Anterior cingulate cortex (tissue), 58 donors: ENCODE results near the gene CCT6A.
"Not testable (repeated sequence)": the region's sequence is repeated elsewhere in the genome, so short reads cannot be mapped to it uniquely, and the experiment has no call there.

Experiments
- DNase-seq, 58 donors: peaks; one replicate each; lab custom pipeline; 2025; lab: John Stamatoyannopoulos, UW

The CCT6A gene

GRCh38 chr7:56092789-56093531 lies 41.4 kb downstream of the CCT6A start, which contains the start of gene PHKG1:
PHKG1 (minus strand) TSS chr7:56092952; CDS start chr7:56088941, 4,011 bp downstream.
- peak; percentile 9 to 87 (median 72) for DNase-seq

- no peak for DNase-seq
Observed at GRCh38 chr7:56097700-56098099, 46.1 kb downstream of the CCT6A start.

GRCh38 chr7:56098187-56099008 lies 46.8 kb downstream of the CCT6A start:
- DNase-seq, result not testable (repeated sequence)

GRCh38 chr7:56099653-56100052 lies 48.1 kb downstream of the CCT6A start:
- DNase-seq, result no peak

GRCh38 chr7:56104138-56104537 lies 52.6 kb downstream of the CCT6A start:
- not testable (repeated sequence) for DNase-seq

GRCh38 chr7:56105508-56105907 lies 53.9 kb downstream of the CCT6A start:
- no peak for DNase-seq

GRCh38 chr7:56106108-56107073 lies 54.8 kb downstream of the CCT6A start, which contains the start of gene CHCHD2:
CHCHD2 (minus strand) TSS chr7:56106476; CDS start chr7:56106413, 63 bp downstream.
- peak; percentile 70 to 98 (median 96) for DNase-seq

GRCh38 chr7:56107954-56108258 lies 56.3 kb downstream of the CCT6A start:
- no peak for DNase-seq

GRCh38 chr7:56110611-56111010 lies 59.0 kb downstream of the CCT6A start:
- DNase-seq, result no peak

- DNase-seq, result not testable (repeated sequence)
Observed at GRCh38 chr7:56112244-56112643, 60.7 kb downstream of the CCT6A start.
